ENCODE results near the gene CAPG. TPM values are rescaled to one million over a fixed set of nuclear protein-coding genes. Genes with fewer than 3 reads are reported as not detected.

CAPG gene
- total RNA-seq, 1 experiment from 2014 or later, result 202 TPM

GRCh38 chr2:85439025-85439472, 28.9 kb upstream of the CAPG start:
- no TSS peak for BruUV-seq (replicated peaks)
- POLR2A ChIA-PET, result interaction anchor here (1.6 kb wide), 1 partner anchor 100 kb away, joined by 4 read pairs; the partner anchor contains the start of gene MAT2A
- CTCF ChIA-PET, result no interaction called here
- in situ Hi-C loops (cut with HindIII; ENCODE audit: low pct_unique_long_range_greater_than_20kb, low sequenced_read_pairs) (no loop called here), intact Hi-C loops (cut with micrococcal nuclease; ENCODE audit: unreplicated experiment) (no loop called here)
- Histone ChIP-seq H3K4me1 (ENCODE audit: control insufficient read depth, insufficient read depth, low read length) (peaks cover 50% of the 10 kb centered on the region), H3K4me3 (ENCODE audit: low read depth in 2 of 2, low read length in 2 of 2) (no peak overlapping the region), H3K27me3 (ENCODE audit: control insufficient read depth, insufficient read depth, low read length) (no peaks in the 10 kb centered on the region), H3K9me3 (ENCODE audit: control insufficient read depth, insufficient read depth, low read depth, low read length) (no peaks in the 10 kb centered on the region), H3K36me3 (ENCODE audit: control insufficient read depth, insufficient read depth, low read length) (no peaks in the 10 kb centered on the region), H3K27ac (ENCODE audit: low read length) (peak overlapping the region; percentile 95)
- TF ChIP-seq POLR2AphosphoS5 (IDR thresholded peaks at IDR 0.05; ENCODE audit: low read depth, low read length) (no peak), SIN3A (IDR thresholded peaks at IDR 0.05; ENCODE audit: borderline replicate concordance, insufficient read depth, low read depth, low read length) (no peak), TCF7L2 (IDR thresholded peaks at IDR 0.05; ENCODE audit: low read depth, low read length) (no peak), REST (IDR thresholded peaks at IDR 0.05; ENCODE audit: insufficient read depth in 1 of 2, low read depth in 2 of 2, low read length in 1 of 2) (no peak), CTCF (IDR thresholded peaks at IDR 0.05) (no peak)
- ATAC-seq, result no peak
- DNase-seq (ENCODE audit: low read depth, low spot score), result no peak

- DNase-seq (ENCODE audit: low read depth, low spot score), result no peak
- peak overlapping the region; percentile 95 for H3K27ac ChIP-seq (ENCODE audit: low read length)
- H3K36me3 ChIP-seq (ENCODE audit: control insufficient read depth, insufficient read depth, low read length), result no peaks in the 10 kb centered on the region
- ATAC-seq, result peak; percentile 20
- H3K4me1 ChIP-seq (ENCODE audit: control insufficient read depth, insufficient read depth, low read length), result peaks cover 56% of the 10 kb centered on the region
- peak overlapping the region in 1 of 2 experiments; percentile 35; a peak in 3 of 4 replicates for H3K4me3 ChIP-seq (ENCODE audit: low read depth in 2 of 2, low read length in 2 of 2)
- H3K27me3 ChIP-seq (ENCODE audit: control insufficient read depth, insufficient read depth, low read length), result no peaks in the 10 kb centered on the region
- ChIA-PET CTCF (no interaction called here), POLR2A (interaction anchor here (0.5 to 1.9 kb wide), 4 partner anchors 17 to 165 kb away, joined by 4 to 5 read pairs (median 4); partner anchors contain the start of gene MAT2A)
- TF ChIP-seq REST (IDR thresholded peaks at IDR 0.05; ENCODE audit: insufficient read depth in 1 of 2, low read depth in 2 of 2, low read length in 1 of 2) (no peak), POLR2AphosphoS5 (IDR thresholded peaks at IDR 0.05; ENCODE audit: low read depth, low read length) (no peak), TCF7L2 (IDR thresholded peaks at IDR 0.05; ENCODE audit: low read depth, low read length) (no peak), CTCF (IDR thresholded peaks at IDR 0.05) (no peak), SIN3A (IDR thresholded peaks at IDR 0.05; ENCODE audit: borderline replicate concordance, insufficient read depth, low read depth, low read length) (no peak)
- BruUV-seq (replicated peaks), result no TSS peak
- no peaks in the 10 kb centered on the region for H3K9me3 ChIP-seq (ENCODE audit: control insufficient read depth, insufficient read depth, low read depth, low read length)
- intact Hi-C loops (cut with micrococcal nuclease; ENCODE audit: unreplicated experiment), result no loop called here
- in situ Hi-C loops (cut with HindIII; ENCODE audit: low pct_unique_long_range_greater_than_20kb, low sequenced_read_pairs), result no loop called here
These were observed 28.2 kb upstream of the CAPG start for GRCh38 chr2:85438201-85439024.

Measured in Panc1 (cell line).